PC-3 (cell line): ENCODE measurements around the gene CCDC30.

ENCODE experiments used
- EZH2 ChIP-seq: fragments of 300-600 bp; sonication (generic); IDR thresholded peaks from one replicate; pipeline ENCODE4 v1.6.1; 2017; ENCODE audit warnings: antibody characterized with exemption, mild to moderate bottlenecking, low read length; ENCODE audit not compliant: unreplicated experiment
- TF ChIP-seq, protein P1 (sequence below): fragments of 300-600 bp; sonication (generic); conservative IDR thresholded peaks from 2 replicates; pipeline ENCODE4 v1.5.1; 2017; ENCODE audit warnings: antibody characterized with exemption, low read depth, mild to moderate bottlenecking, low read length

DNA sequence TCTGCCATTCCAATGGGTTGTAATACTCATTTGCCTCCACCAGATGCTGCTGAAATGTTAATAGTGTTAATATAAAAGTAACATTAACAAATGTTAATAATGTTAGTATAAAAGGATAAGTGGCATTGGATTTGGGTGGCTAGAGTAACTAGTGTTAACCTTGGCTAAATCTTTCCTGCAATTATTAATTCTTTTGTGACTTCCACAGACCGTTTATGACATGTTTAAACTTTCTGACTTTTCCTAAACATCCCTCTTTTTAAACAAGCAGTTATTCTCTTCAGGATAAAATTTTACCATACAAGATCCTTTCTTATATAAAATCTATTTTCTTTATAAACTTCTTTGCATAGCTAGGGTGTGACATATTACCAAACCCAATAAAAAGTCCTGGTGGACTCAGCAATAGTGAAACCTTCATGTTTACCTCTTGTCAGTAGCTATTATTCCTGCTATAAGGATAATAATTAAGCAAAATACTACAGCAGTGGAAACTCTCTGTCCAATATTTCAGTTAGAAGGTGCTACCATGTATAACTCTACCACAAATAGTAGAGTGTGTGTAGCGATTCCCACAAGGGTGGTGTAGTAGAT, 41.5 kb downstream of the CCDC30 start:
- TF ChIP-seq, protein P1, sequence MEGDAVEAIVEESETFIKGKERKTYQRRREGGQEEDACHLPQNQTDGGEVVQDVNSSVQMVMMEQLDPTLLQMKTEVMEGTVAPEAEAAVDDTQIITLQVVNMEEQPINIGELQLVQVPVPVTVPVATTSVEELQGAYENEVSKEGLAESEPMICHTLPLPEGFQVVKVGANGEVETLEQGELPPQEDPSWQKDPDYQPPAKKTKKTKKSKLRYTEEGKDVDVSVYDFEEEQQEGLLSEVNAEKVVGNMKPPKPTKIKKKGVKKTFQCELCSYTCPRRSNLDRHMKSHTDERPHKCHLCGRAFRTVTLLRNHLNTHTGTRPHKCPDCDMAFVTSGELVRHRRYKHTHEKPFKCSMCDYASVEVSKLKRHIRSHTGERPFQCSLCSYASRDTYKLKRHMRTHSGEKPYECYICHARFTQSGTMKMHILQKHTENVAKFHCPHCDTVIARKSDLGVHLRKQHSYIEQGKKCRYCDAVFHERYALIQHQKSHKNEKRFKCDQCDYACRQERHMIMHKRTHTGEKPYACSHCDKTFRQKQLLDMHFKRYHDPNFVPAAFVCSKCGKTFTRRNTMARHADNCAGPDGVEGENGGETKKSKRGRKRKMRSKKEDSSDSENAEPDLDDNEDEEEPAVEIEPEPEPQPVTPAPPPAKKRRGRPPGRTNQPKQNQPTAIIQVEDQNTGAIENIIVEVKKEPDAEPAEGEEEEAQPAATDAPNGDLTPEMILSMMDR, result 0 out of 2 replicates have a peak, but pooled peaks have one; percentile 11
- TF ChIP-seq EZH2, result no peak
